Measurements from ENCODE around the gene PDP2. TPM values are rescaled to one million over a fixed set of nuclear protein-coding genes. Genes with fewer than 3 reads are reported as not detected.
"Not testable (repeated sequence)": the region's sequence is repeated elsewhere in the genome, so short reads cannot be mapped to it uniquely, and the experiment has no call there.

PDP2 gene
- polyA plus RNA-seq, 1 donor (not counting 4 experiments of a cell fraction or from before 2014, with no cell fraction given), result 18.5 TPM

GRCh38 chr16:66863707-66864106 lies 16.6 kb upstream of the PDP2 start:
- H3K4me2 ChIP-seq (ENCODE audit: control insufficient read depth, extremely low read depth, insufficient read depth, low read depth, low read length), result no peak overlapping the region
- TF ChIP-seq EZH2 (IDR thresholded peaks at IDR 0.05; ENCODE audit: low read length) (no peak), CTCF (optimal IDR thresholded peaks at IDR 0.05 in 1 of 3, IDR thresholded peaks at IDR 0.05 in 1 of 3, conservative IDR thresholded peaks at IDR 0.05 in 1 of 3; ENCODE audit: extremely low read depth in 1 of 3, insufficient read depth in 2 of 3, low read length in 3 of 3) (no peak)
- no peak overlapping the region for H2AFZ ChIP-seq (ENCODE audit: control insufficient read depth, low read length)
- H3K27me3 ChIP-seq (ENCODE audit: control insufficient read depth, extremely low read depth, insufficient read depth, low read length), result no peaks in the 10 kb centered on the region
- H3K36me3 ChIP-seq (ENCODE audit: control insufficient read depth in 2 of 2, extremely low read depth in 1 of 2, insufficient read depth in 2 of 2, low read length in 2 of 2), result no peaks in the 10 kb centered on the region
- H3K4me3 ChIP-seq (ENCODE audit: control insufficient read depth in 2 of 3, extremely low read depth in 1 of 3, insufficient read depth in 2 of 3, low read depth in 1 of 3, low read length in 3 of 3), result no peak overlapping the region
- DNase-seq (ENCODE audit: low read depth, low spot score) (no peak), FAIRE-seq (no peak)
- H3K79me2 ChIP-seq (ENCODE audit: control insufficient read depth, insufficient read depth, low read length), result no peaks in the 10 kb centered on the region
- no peaks in the 10 kb centered on the region for H4K20me1 ChIP-seq (ENCODE audit: control insufficient read depth, extremely low read depth, insufficient read depth, low read length)
- no peaks in the 10 kb centered on the region for H3K9me3 ChIP-seq (ENCODE audit: control insufficient read depth, low read depth, low read length)
- dilution Hi-C loops (cut with MboI; ENCODE audit: extremely low pct_ligation_motif_present, low sequenced_read_pairs), result no loop called here
- no peaks in the 10 kb centered on the region for H3K9me1 ChIP-seq (ENCODE audit: control insufficient read depth, extremely low read depth, insufficient read depth, low read length)
- H3K4me1 ChIP-seq (ENCODE audit: control insufficient read depth, extremely low read depth, insufficient read depth, low read length), result peaks cover 3% of the 10 kb centered on the region
- no peak overlapping the region for H3K9ac ChIP-seq (ENCODE audit: control insufficient read depth, extremely low read depth, insufficient read depth, low read length)
- H3K27ac ChIP-seq (ENCODE audit: control insufficient read depth, insufficient read depth, low read length), result no peak overlapping the region

GRCh38 chr16:66869424-66869823 lies 10.9 kb upstream of the PDP2 start:
- no peak overlapping the region for H3K4me2 ChIP-seq (ENCODE audit: control insufficient read depth, extremely low read depth, insufficient read depth, low read depth, low read length)
- no peak for DNase-seq (ENCODE audit: low read depth, low spot score)
- dilution Hi-C loops (cut with MboI; ENCODE audit: extremely low pct_ligation_motif_present, low sequenced_read_pairs), result no loop called here

GRCh38 chr16:66871363-66871762 lies 9.0 kb upstream of the PDP2 start:
- dilution Hi-C loops (cut with MboI; ENCODE audit: extremely low pct_ligation_motif_present, low sequenced_read_pairs); FAIRE-seq; H2AFZ ChIP-seq (ENCODE audit: control insufficient read depth, low read length): not testable (repeated sequence)

More at GRCh38 chr16:66869424-66869823, 10.9 kb upstream of the PDP2 start:
- Histone ChIP-seq H3K4me3 (ENCODE audit: control insufficient read depth in 2 of 3, extremely low read depth in 1 of 3, insufficient read depth in 2 of 3, low read depth in 1 of 3, low read length in 3 of 3) (no peak overlapping the region), H3K79me2 (ENCODE audit: control insufficient read depth, insufficient read depth, low read length) (no peaks in the 10 kb centered on the region), H3K4me1 (ENCODE audit: control insufficient read depth, extremely low read depth, insufficient read depth, low read length) (peaks cover 8% of the 10 kb centered on the region), H3K9me3 (ENCODE audit: control insufficient read depth, low read depth, low read length) (no peaks in the 10 kb centered on the region), H3K9me1 (ENCODE audit: control insufficient read depth, extremely low read depth, insufficient read depth, low read length) (no peaks in the 10 kb centered on the region), H2AFZ (ENCODE audit: control insufficient read depth, low read length) (no peak overlapping the region), H4K20me1 (ENCODE audit: control insufficient read depth, extremely low read depth, insufficient read depth, low read length) (no peaks in the 10 kb centered on the region), H3K36me3 (ENCODE audit: control insufficient read depth in 2 of 2, extremely low read depth in 1 of 2, insufficient read depth in 2 of 2, low read length in 2 of 2) (no peaks in the 10 kb centered on the region), H3K9ac (ENCODE audit: control insufficient read depth, extremely low read depth, insufficient read depth, low read length) (no peak overlapping the region), H3K27ac (ENCODE audit: control insufficient read depth, insufficient read depth, low read length) (no peak overlapping the region), H3K27me3 (ENCODE audit: control insufficient read depth, extremely low read depth, insufficient read depth, low read length) (no peaks in the 10 kb centered on the region)
- no peak for TF ChIP-seq EZH2 (IDR thresholded peaks at IDR 0.05; ENCODE audit: low read length)
- no peak for TF ChIP-seq CTCF (optimal IDR thresholded peaks at IDR 0.05 in 1 of 3, IDR thresholded peaks at IDR 0.05 in 1 of 3, conservative IDR thresholded peaks at IDR 0.05 in 1 of 3; ENCODE audit: extremely low read depth in 1 of 3, insufficient read depth in 2 of 3, low read length in 3 of 3)
- no peak for FAIRE-seq

More at GRCh38 chr16:66871363-66871762, 9.0 kb upstream of the PDP2 start:
- H4K20me1 ChIP-seq (ENCODE audit: control insufficient read depth, extremely low read depth, insufficient read depth, low read length); H3K4me1 ChIP-seq (ENCODE audit: control insufficient read depth, extremely low read depth, insufficient read depth, low read length); H3K9me1 ChIP-seq (ENCODE audit: control insufficient read depth, extremely low read depth, insufficient read depth, low read length); H3K9me3 ChIP-seq (ENCODE audit: control insufficient read depth, low read depth, low read length); H3K9ac ChIP-seq (ENCODE audit: control insufficient read depth, extremely low read depth, insufficient read depth, low read length); H3K27me3 ChIP-seq (ENCODE audit: control insufficient read depth, extremely low read depth, insufficient read depth, low read length); H3K4me3 ChIP-seq (ENCODE audit: control insufficient read depth in 2 of 3, extremely low read depth in 1 of 3, insufficient read depth in 2 of 3, low read depth in 1 of 3, low read length in 3 of 3); H3K4me2 ChIP-seq (ENCODE audit: control insufficient read depth, extremely low read depth, insufficient read depth, low read depth, low read length); DNase-seq (ENCODE audit: low read depth, low spot score); H3K36me3 ChIP-seq (ENCODE audit: control insufficient read depth in 2 of 2, extremely low read depth in 1 of 2, insufficient read depth in 2 of 2, low read length in 2 of 2); H3K27ac ChIP-seq (ENCODE audit: control insufficient read depth, insufficient read depth, low read length); H3K79me2 ChIP-seq (ENCODE audit: control insufficient read depth, insufficient read depth, low read length): not testable (repeated sequence)
